H9 (cell line): ENCODE data around the gene GARNL3. TPM values are rescaled to one million over a fixed set of nuclear protein-coding genes. Genes with fewer than 3 reads are reported as not detected.

ENCODE experiments used
- DNase-seq: peaks from one replicate; pipeline ENCODE4 v3.0.0-alpha.2; 2017
- H2AFZ ChIP-seq: one replicate; pipeline ENCODE4 v1.6.1; 2013; ENCODE audit warnings: mild to moderate bottlenecking, low read length, control low read depth, moderate library complexity
- H2AK5ac ChIP-seq: 2 replicates; pipeline ENCODE4 v1.6.1; 2013; ENCODE audit warnings: low read length, control low read depth, mixed read lengths; ENCODE audit not compliant: insufficient read length
- H2BK120ac ChIP-seq: one replicate; pipeline ENCODE4 v1.6.1; 2013; ENCODE audit warnings: low read depth, mild to moderate bottlenecking, low read length, control low read depth, inconsistent platforms; ENCODE audit not compliant: poor library complexity, severe bottlenecking
- H2BK12ac ChIP-seq: 2 replicates; pipeline ENCODE4 v1.6.1; 2013; ENCODE audit warnings: low read length, control low read depth, mixed read lengths, low read depth; ENCODE audit not compliant: insufficient read length
- H2BK15ac ChIP-seq: 2 replicates; pipeline ENCODE4 v1.6.1; 2013; ENCODE audit warnings: low read depth, low read length, control low read depth
- H2BK20ac ChIP-seq: one replicate; pipeline ENCODE4 v1.6.1; 2013; ENCODE audit warnings: low read depth, mild to moderate bottlenecking, low read length, control low read depth, inconsistent platforms; ENCODE audit not compliant: poor library complexity, severe bottlenecking
- H2BK5ac ChIP-seq: 2 replicates; pipeline ENCODE4 v1.6.1; 2013; ENCODE audit warnings: low read length, control low read depth, mixed read lengths; ENCODE audit not compliant: insufficient read length
- H3K14ac ChIP-seq: 2 replicates; pipeline ENCODE4 v1.6.1; 2013; ENCODE audit warnings: low read length, control low read depth; ENCODE audit not compliant: insufficient read depth
- H3K18ac ChIP-seq: 2 replicates; pipeline ENCODE4 v1.6.1; 2013; ENCODE audit warnings: low read depth, mild to moderate bottlenecking, mixed read lengths, low read length, control low read depth; ENCODE audit not compliant: insufficient read length
- H3K23ac ChIP-seq: 2 replicates; pipeline ENCODE4 v1.6.1; 2013; ENCODE audit warnings: low read length, control low read depth, mixed read lengths, low read depth; ENCODE audit not compliant: insufficient read length
- H3K23me2 ChIP-seq: 2 replicates; pipeline ENCODE4 v1.6.1; 2013; ENCODE audit warnings: low read depth, mild to moderate bottlenecking, mixed read lengths, low read length, control low read depth; ENCODE audit not compliant: insufficient read length, poor library complexity, severe bottlenecking
- H3K27ac ChIP-seq: 2 replicates; pipeline ENCODE4 v1.5.1; 2013; ENCODE audit warnings: low read length, control low read depth, mixed read lengths, low read depth; ENCODE audit not compliant: insufficient read length
- H3K27me3 ChIP-seq: 2 replicates; pipeline ENCODE4 v1.6.1; 2013; ENCODE audit warnings: low read length, control low read depth, inconsistent platforms; ENCODE audit not compliant: insufficient read depth
- H3K4ac ChIP-seq: 2 replicates; pipeline ENCODE4 v1.6.1; 2013; ENCODE audit warnings: low read depth, mild to moderate bottlenecking, control low read depth, inconsistent platforms, low read length, moderate library complexity
- H3K4me1 ChIP-seq: 2 replicates; pipeline ENCODE4 v1.6.1; 2013; ENCODE audit warnings: low read length, control low read depth, inconsistent platforms; ENCODE audit not compliant: insufficient read depth
- H3K4me2 ChIP-seq: 2 replicates; pipeline ENCODE4 v1.6.1; 2013; ENCODE audit warnings: low read length, control low read depth, mixed read lengths; ENCODE audit not compliant: insufficient read length, insufficient read depth
- H3K56ac ChIP-seq: 2 replicates; pipeline ENCODE4 v1.6.1; 2013; ENCODE audit warnings: low read depth, mild to moderate bottlenecking, mixed read lengths, low read length, control low read depth; ENCODE audit not compliant: insufficient read length
- H3K79me1 ChIP-seq: 2 replicates; pipeline ENCODE4 v1.6.1; 2013; ENCODE audit warnings: low read depth, mild to moderate bottlenecking, moderate library complexity, low read length, control low read depth, inconsistent platforms; ENCODE audit not compliant: insufficient read depth, poor library complexity, severe bottlenecking
- H3K79me2 ChIP-seq: 2 replicates; pipeline ENCODE4 v1.6.1; 2013; ENCODE audit warnings: low read length, control low read depth, inconsistent platforms; ENCODE audit not compliant: insufficient read depth
- H3K9ac ChIP-seq: 2 replicates; pipeline ENCODE4 v1.6.1; 2013; ENCODE audit warnings: low read length, control low read depth, mixed read lengths; ENCODE audit not compliant: insufficient read length; ENCODE audit errors: extremely low read depth
- H3K9me3 ChIP-seq: one replicate; pipeline ENCODE4 v1.6.1; 2013; ENCODE audit warnings: low read depth, low read length, inconsistent platforms; ENCODE audit not compliant: control insufficient read depth
- H3T11ph ChIP-seq: one replicate; pipeline ENCODE4 v1.6.1; 2013; ENCODE audit warnings: mild to moderate bottlenecking, low read length, control low read depth, inconsistent platforms
- H4K20me1 ChIP-seq: one replicate; pipeline ENCODE4 v1.6.1; 2013; ENCODE audit not compliant: control insufficient read depth, insufficient read length, insufficient read depth
- H4K5ac ChIP-seq: 2 replicates; pipeline ENCODE4 v1.6.1; 2013; ENCODE audit warnings: low read depth, mild to moderate bottlenecking, mixed read lengths, low read length, control low read depth; ENCODE audit not compliant: insufficient read length
- H4K8ac ChIP-seq: replicated peaks from 2 replicates; pipeline ENCODE4 v1.6.1; 2013; ENCODE audit warnings: low read length, control low read depth, mixed read lengths, low read depth; ENCODE audit not compliant: insufficient read length
- H4K91ac ChIP-seq: 2 replicates; pipeline ENCODE4 v1.6.1; 2013; ENCODE audit warnings: low read depth, mild to moderate bottlenecking, moderate library complexity, mixed read lengths, low read length, control low read depth; ENCODE audit not compliant: insufficient read length
- H3K27ac Mint-ChIP-seq, 3 experiments: 2 replicates in 2 of 3; 3 replicates in 1 of 3; pipeline ENCODE4 v1.8.0; 2020 to 2021; ENCODE audit warnings: mixed read lengths in 3 of 3, mild to moderate bottlenecking in 1 of 3, moderate library complexity in 1 of 3
- H3K27me3 Mint-ChIP-seq: 2 replicates; pipeline ENCODE4 v1.8.0; 2021; ENCODE audit warnings: low read depth, mild to moderate bottlenecking, moderate library complexity, mixed read lengths
- H3K36me3 Mint-ChIP-seq, 3 experiments: 2 replicates in 2 of 3; 3 replicates in 1 of 3; pipeline ENCODE4 v1.8.0; 2020 to 2021; ENCODE audit warnings: low read depth in 3 of 3, mixed read lengths in 3 of 3; ENCODE audit not compliant: insufficient read depth in 1 of 3
- H3K4me1 Mint-ChIP-seq, 2 experiments: 2 replicates each; pipeline ENCODE4 v1.8.0; 2020; ENCODE audit warnings: mixed read lengths in 2 of 2
- H3K4me3 Mint-ChIP-seq, 2 experiments: 2 replicates in 1 of 2; 3 replicates in 1 of 2; pipeline ENCODE4 v1.8.0; 2020 to 2021; ENCODE audit warnings: mild to moderate bottlenecking in 2 of 2, mixed read lengths in 2 of 2, moderate library complexity in 1 of 2
- H3K9me3 Mint-ChIP-seq, 2 experiments: 2 replicates in 1 of 2; 3 replicates in 1 of 2; pipeline ENCODE4 v1.8.0; 2020; ENCODE audit warnings: mild to moderate bottlenecking in 2 of 2, mixed read lengths in 2 of 2, moderate library complexity in 1 of 2
- WGBS: extraction: QIAGEN DNeasy Blood & Tissue Kit; methylation state at CpG from one replicate; pipeline ENCODE4 v1.1.7; 2013; ENCODE audit warnings: missing lambda C conversion rate, low lambda C conversion rate, mixed read lengths; ENCODE audit not compliant: insufficient read length; ENCODE audit errors: extremely low coverage; 5-methylcytosine and 5-hydroxymethylcytosine counted together
- total RNA-seq: library from RNA; stranded (reverse); gene quantifications from 2 replicates; pipeline ENCODE4 v1.2.1, GENCODE V29; 2021
- TF ChIP-seq, protein P1 (sequence below): fragments of 200-600 bp; sonication (generic); conservative IDR thresholded peaks from 3 replicates; pipeline ENCODE4 v1.8.0; 2021; ENCODE audit warnings: antibody characterized with exemption, mild to moderate bottlenecking

The GARNL3 gene
- total RNA-seq, 1 experiment from 2014 or later = 8.7 TPM

- Histone ChIP-seq H3T11ph (no peak overlapping the region), H2BK12ac (no peak overlapping the region), H3K9ac (no peak overlapping the region), H3K14ac (no peak overlapping the region), H2BK15ac (no peak overlapping the region), H2BK20ac (no peak overlapping the region), H2AK5ac (no peak overlapping the region), H3K4me2 (no peak overlapping the region), H3K79me1 (no peaks in the 10 kb centered on the region), H3K23ac (no peak overlapping the region), H3K27me3 (no peaks in the 10 kb centered on the region), H2BK120ac (no peak overlapping the region), H4K20me1 (no peaks in the 10 kb centered on the region), H3K18ac (no peak overlapping the region), H4K91ac (no peak overlapping the region), H3K56ac (no peak overlapping the region), H4K8ac (no peak overlapping the region), H3K23me2 (no peaks in the 10 kb centered on the region), H4K5ac (no peak overlapping the region), H3K9me3 (no peaks in the 10 kb centered on the region), H3K4me1 (0 out of 2 replicates have a peak, but pooled peaks cover 2% of the 10 kb centered on the region), H3K79me2 (no peaks in the 10 kb centered on the region), H2AFZ (no peak overlapping the region), H2BK5ac (no peak overlapping the region), H3K4ac (no peak overlapping the region), H3K27ac (no peak overlapping the region)
- peaks cover 6% of the 10 kb centered on the region in 2 experiments for H3K4me1 Mint-ChIP-seq
- peaks cover 2 to 12% (median 8%) of the 10 kb centered on the region in 3 experiments; a peak in 5 of 7 replicates for H3K36me3 Mint-ChIP-seq
- H3K27me3 Mint-ChIP-seq = no peaks in the 10 kb centered on the region; the same call in 1 of the 2 replicates
- no peak for DNase-seq
- no CpG with 5 or more reads among the region's 6 CpGs for whole genome bisulfite sequencing
- no peak overlapping the region for H3K4me3 Mint-ChIP-seq
- H3K27ac Mint-ChIP-seq = no peak overlapping the region
- H3K9me3 Mint-ChIP-seq = no peaks in the 10 kb centered on the region
- TF ChIP-seq, protein P1, sequence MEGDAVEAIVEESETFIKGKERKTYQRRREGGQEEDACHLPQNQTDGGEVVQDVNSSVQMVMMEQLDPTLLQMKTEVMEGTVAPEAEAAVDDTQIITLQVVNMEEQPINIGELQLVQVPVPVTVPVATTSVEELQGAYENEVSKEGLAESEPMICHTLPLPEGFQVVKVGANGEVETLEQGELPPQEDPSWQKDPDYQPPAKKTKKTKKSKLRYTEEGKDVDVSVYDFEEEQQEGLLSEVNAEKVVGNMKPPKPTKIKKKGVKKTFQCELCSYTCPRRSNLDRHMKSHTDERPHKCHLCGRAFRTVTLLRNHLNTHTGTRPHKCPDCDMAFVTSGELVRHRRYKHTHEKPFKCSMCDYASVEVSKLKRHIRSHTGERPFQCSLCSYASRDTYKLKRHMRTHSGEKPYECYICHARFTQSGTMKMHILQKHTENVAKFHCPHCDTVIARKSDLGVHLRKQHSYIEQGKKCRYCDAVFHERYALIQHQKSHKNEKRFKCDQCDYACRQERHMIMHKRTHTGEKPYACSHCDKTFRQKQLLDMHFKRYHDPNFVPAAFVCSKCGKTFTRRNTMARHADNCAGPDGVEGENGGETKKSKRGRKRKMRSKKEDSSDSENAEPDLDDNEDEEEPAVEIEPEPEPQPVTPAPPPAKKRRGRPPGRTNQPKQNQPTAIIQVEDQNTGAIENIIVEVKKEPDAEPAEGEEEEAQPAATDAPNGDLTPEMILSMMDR = no peak
Observed at GRCh38 chr9:127346584-127346983, 82.0 kb downstream of the GARNL3 start.
